ENCODE data around the gene SLC5A10. TPM values are rescaled to one million over a fixed set of nuclear protein-coding genes. Genes with fewer than 3 reads are reported as not detected.
"Not testable (repeated sequence)": the region's sequence is repeated elsewhere in the genome, so short reads cannot be mapped to it uniquely, and the experiment has no call there.

The SLC5A10 gene
- total and polyA plus RNA-seq, 4 donors: 0.13 to 0.51 TPM; not detected in 2

DNA sequence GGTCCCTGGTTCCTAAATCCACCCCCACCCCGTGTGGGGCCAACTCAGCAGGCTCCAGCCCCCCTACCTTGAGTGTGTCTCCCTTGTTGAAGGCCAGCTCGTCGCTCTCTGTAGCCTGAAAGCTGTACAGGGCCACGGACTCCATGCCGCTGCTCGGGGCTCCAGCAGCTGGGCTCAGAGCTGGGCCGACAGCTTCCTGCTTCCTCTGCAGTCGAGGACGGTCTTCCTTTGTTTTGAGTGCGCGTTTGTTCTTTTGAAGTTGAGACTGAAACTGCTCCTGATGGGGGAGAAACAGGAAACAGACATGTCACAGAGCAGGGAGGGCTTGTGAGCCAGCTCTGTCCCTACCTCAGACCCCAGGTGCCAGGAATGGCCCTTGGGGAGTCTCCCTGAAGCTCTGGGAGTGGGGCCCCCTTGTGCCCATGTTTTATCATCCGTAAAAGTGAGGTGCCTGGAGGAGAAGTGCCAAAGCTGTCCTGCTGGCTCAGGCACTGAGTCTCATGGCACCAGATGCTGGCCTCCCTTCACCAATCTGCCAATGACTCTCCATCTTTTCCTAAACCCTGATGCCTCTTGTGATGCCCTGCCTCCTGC is 94.9 kb downstream of the SLC5A10 start, which contains the start of gene GRAP:
TSS of gene GRAP (minus strand) at position 176 of the 594 bp plus-strand sequence. CDS start at position 145, 31 bp downstream.
- DNase-seq (ENCODE audit: low read depth in 4 of 6, low spot score in 6 of 6); H3K27ac ChIP-seq (ENCODE audit: low read depth, low read length); H3K4me1 ChIP-seq (ENCODE audit: control insufficient read depth, insufficient read depth, low read length); H3K4me3 ChIP-seq (ENCODE audit: low read depth, low read length); H3K27me3 ChIP-seq (ENCODE audit: control insufficient read depth, insufficient read depth, low read length); H3K36me3 ChIP-seq (ENCODE audit: control insufficient read depth, insufficient read depth, low read length); H3K9me3 ChIP-seq (ENCODE audit: control insufficient read depth, insufficient read depth, low read length): not testable (repeated sequence)
- WGBS (ENCODE audit: insufficient coverage): no CpG with 5 or more reads among the region's 12 CpGs

- not testable (repeated sequence) for H3K4me3 ChIP-seq (ENCODE audit: low read depth, low read length); H3K4me1 ChIP-seq (ENCODE audit: control insufficient read depth, insufficient read depth, low read length); H3K27me3 ChIP-seq (ENCODE audit: control insufficient read depth, insufficient read depth, low read length); H3K9me3 ChIP-seq (ENCODE audit: control insufficient read depth, insufficient read depth, low read length); H3K36me3 ChIP-seq (ENCODE audit: control insufficient read depth, insufficient read depth, low read length); DNase-seq (ENCODE audit: low read depth in 4 of 6, low spot score in 6 of 6); H3K27ac ChIP-seq (ENCODE audit: low read depth, low read length)
- WGBS (ENCODE audit: insufficient coverage): no CpG with 5 or more reads among the region's 7 CpGs
Measured at GRCh38 chr17:19047510-19047909, 95.5 kb downstream of the SLC5A10 start.

- H3K27me3 ChIP-seq (ENCODE audit: control insufficient read depth, insufficient read depth, low read length); H3K36me3 ChIP-seq (ENCODE audit: control insufficient read depth, insufficient read depth, low read length); H3K4me1 ChIP-seq (ENCODE audit: control insufficient read depth, insufficient read depth, low read length); H3K9me3 ChIP-seq (ENCODE audit: control insufficient read depth, insufficient read depth, low read length); DNase-seq (ENCODE audit: low read depth in 4 of 6, low spot score in 6 of 6); H3K4me3 ChIP-seq (ENCODE audit: low read depth, low read length); H3K27ac ChIP-seq (ENCODE audit: low read depth, low read length): not testable (repeated sequence)
- no CpG with 5 or more reads among the region's 7 CpGs for WGBS (ENCODE audit: insufficient coverage)
Measured at GRCh38 chr17:19048826-19049225, 96.9 kb downstream of the SLC5A10 start.

- H3K4me3 ChIP-seq (ENCODE audit: low read depth, low read length); H3K36me3 ChIP-seq (ENCODE audit: control insufficient read depth, insufficient read depth, low read length); H3K27me3 ChIP-seq (ENCODE audit: control insufficient read depth, insufficient read depth, low read length); DNase-seq (ENCODE audit: low read depth in 4 of 6, low spot score in 6 of 6); H3K27ac ChIP-seq (ENCODE audit: low read depth, low read length); H3K9me3 ChIP-seq (ENCODE audit: control insufficient read depth, insufficient read depth, low read length); H3K4me1 ChIP-seq (ENCODE audit: control insufficient read depth, insufficient read depth, low read length): not testable (repeated sequence)
- WGBS (ENCODE audit: insufficient coverage): no CpG with 5 or more reads among the region's 12 CpGs
Measured at GRCh38 chr17:19055447-19055846, 103.5 kb downstream of the SLC5A10 start.

DNA sequence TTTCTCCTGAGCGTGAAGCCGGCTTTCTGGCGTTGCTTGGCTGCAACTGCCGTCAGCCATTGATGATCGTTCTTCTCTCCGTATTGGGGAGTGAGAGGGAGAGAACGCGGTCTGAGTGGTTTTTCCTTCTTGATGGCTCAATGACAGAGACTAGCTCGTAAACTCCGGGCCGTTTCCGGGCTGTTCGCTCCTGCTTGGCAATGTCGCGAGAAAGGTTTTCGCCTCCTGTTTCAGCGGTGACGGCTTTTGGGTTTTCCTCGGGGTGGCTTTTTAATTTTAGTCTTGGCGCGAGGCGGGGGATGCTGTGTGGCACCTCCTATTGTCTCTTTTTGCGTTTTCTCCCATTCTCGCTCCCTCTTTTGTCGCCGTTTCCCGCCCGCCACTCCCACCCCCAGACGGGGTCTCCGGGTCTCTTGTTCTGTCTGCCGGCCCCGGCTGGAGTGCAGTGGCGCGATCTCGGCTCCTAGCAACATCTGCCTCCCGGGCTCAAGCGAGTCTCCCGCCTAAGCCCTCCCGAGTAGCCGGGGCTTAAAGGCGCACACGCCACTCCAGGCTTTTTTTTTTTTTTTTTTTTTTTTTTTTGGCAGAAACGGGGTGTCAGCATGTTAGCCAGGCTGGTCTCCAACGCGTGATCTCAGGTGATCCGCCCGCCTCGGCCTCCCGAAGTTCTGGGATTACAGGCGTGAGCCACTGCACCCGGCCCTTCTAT is 110.2 kb downstream of the SLC5A10 start:
- WGBS (ENCODE audit: insufficient coverage): no CpG with 5 or more reads among the region's 51 CpGs
- not testable (repeated sequence) for H3K9me3 ChIP-seq (ENCODE audit: control insufficient read depth, insufficient read depth, low read length); DNase-seq (ENCODE audit: low read depth in 4 of 6, low spot score in 6 of 6); H3K4me3 ChIP-seq (ENCODE audit: low read depth, low read length); H3K4me1 ChIP-seq (ENCODE audit: control insufficient read depth, insufficient read depth, low read length); H3K27me3 ChIP-seq (ENCODE audit: control insufficient read depth, insufficient read depth, low read length); H3K27ac ChIP-seq (ENCODE audit: low read depth, low read length); H3K36me3 ChIP-seq (ENCODE audit: control insufficient read depth, insufficient read depth, low read length)

- no CpG with 5 or more reads among the region's 20 CpGs for WGBS (ENCODE audit: insufficient coverage)
- not testable (repeated sequence) for H3K27me3 ChIP-seq (ENCODE audit: control insufficient read depth, insufficient read depth, low read length); H3K9me3 ChIP-seq (ENCODE audit: control insufficient read depth, insufficient read depth, low read length); H3K4me3 ChIP-seq (ENCODE audit: low read depth, low read length); H3K4me1 ChIP-seq (ENCODE audit: control insufficient read depth, insufficient read depth, low read length); H3K27ac ChIP-seq (ENCODE audit: low read depth, low read length); H3K36me3 ChIP-seq (ENCODE audit: control insufficient read depth, insufficient read depth, low read length); DNase-seq (ENCODE audit: low read depth in 4 of 6, low spot score in 6 of 6)
Measured at GRCh38 chr17:19062718-19063325, 110.9 kb downstream of the SLC5A10 start.

DNA sequence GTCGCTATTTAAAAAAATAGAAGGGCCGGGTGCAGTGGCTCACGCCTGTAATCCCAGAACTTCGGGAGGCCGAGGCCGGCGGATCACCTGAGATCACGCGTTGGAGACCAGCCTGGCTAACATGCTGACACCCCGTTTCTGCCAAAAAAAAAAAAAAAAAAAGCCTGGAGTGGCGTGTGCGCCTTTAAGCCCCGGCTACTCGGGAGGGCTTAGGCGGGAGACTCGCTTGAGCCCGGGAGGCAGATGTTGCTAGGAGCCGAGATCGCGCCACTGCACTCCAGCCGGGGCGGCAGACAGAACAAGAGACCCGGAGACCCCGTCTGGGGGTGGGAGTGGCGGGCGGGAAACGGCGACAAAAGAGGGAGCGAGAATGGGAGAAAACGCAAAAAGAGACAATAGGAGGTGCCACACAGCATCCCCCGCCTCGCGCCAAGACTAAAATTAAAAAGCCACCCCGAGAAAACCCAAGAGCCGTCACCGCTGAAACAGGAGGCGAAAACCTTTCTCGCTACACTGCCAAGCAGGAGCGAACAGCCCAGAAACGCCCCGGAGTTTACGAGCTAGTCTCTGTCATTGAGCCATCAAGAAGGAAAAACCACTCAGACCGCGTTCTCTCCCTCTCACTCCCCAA is 111.5 kb downstream of the SLC5A10 start:
- H3K9me3 ChIP-seq (ENCODE audit: control insufficient read depth, insufficient read depth, low read length); H3K4me3 ChIP-seq (ENCODE audit: low read depth, low read length); H3K36me3 ChIP-seq (ENCODE audit: control insufficient read depth, insufficient read depth, low read length); H3K27me3 ChIP-seq (ENCODE audit: control insufficient read depth, insufficient read depth, low read length); H3K4me1 ChIP-seq (ENCODE audit: control insufficient read depth, insufficient read depth, low read length); DNase-seq (ENCODE audit: low read depth in 4 of 6, low spot score in 6 of 6); H3K27ac ChIP-seq (ENCODE audit: low read depth, low read length): not testable (repeated sequence)
- no CpG with 5 or more reads among the region's 44 CpGs for WGBS (ENCODE audit: insufficient coverage)

DNA sequence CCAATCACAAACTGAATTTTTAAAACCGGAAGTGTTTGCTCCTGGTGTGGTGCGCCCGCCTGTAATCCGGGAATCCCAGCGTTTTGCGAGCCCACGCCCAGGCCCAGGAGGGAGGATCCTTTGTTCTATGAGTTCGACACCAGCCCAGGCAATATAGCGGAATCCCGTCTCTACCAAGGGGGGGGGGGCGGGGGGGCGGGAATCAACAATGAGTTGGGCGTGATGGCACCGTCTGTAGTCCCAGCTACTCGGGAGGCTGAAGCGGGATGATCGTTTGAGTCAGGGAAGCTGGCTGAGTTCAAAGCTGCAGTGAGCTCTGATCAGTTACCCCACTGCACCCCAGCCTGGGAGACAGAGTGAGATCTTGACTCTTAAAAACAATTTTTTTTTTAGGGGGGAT is 112.4 kb downstream of the SLC5A10 start:
- not testable (repeated sequence) for H3K4me3 ChIP-seq (ENCODE audit: low read depth, low read length); H3K4me1 ChIP-seq (ENCODE audit: control insufficient read depth, insufficient read depth, low read length); H3K27me3 ChIP-seq (ENCODE audit: control insufficient read depth, insufficient read depth, low read length); H3K36me3 ChIP-seq (ENCODE audit: control insufficient read depth, insufficient read depth, low read length); H3K9me3 ChIP-seq (ENCODE audit: control insufficient read depth, insufficient read depth, low read length); H3K27ac ChIP-seq (ENCODE audit: low read depth, low read length)
- DNase-seq (ENCODE audit: low read depth in 4 of 6, low spot score in 6 of 6): peak in 2 of 6 donors; percentile 3 to 52
- WGBS (ENCODE audit: insufficient coverage): no CpG with 5 or more reads among the region's 17 CpGs

DNA sequence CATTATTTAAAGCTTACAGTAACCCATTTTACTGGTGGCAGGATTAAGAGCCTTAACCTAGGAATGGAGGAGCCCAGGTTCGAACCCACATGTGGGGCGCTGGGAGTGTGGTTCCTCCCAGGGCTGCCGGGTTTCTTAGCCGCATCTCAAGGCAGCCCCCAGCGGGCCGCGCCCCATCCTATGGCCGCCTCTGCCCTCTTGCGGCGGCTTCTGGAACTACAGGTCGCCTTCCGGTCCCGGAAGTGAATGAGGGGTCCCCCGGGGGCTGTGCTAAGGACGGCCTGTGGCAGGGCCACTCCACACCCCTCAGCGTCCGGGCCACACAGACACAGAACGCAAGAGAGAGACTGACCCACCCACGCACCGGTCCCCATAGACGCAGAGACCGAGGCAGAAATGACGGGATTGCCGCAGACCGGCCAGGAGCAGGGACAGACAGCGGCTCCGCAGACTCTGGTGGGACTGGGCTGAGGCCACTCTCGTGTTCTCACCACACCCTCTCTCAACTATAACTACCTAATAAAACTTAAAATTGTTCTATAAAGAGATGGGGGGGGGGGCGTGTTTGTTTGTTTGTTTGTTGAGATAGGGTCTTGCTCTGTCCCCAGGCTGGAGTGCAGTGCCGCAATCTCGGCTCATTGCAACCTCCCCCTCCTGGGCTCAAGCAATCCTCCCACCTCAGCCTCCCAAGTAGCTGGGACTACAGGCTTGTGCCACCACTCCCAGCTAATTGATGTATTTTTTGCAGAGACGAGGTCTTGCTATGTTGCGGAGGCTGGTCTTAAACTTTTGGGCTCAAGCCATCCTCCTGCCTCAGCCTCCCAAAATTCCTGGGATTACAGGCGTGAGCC is 118.6 kb downstream of the SLC5A10 start:
- not testable (repeated sequence) for H3K9me3 ChIP-seq (ENCODE audit: control insufficient read depth, insufficient read depth, low read length); DNase-seq (ENCODE audit: low read depth in 4 of 6, low spot score in 6 of 6); H3K36me3 ChIP-seq (ENCODE audit: control insufficient read depth, insufficient read depth, low read length); H3K27ac ChIP-seq (ENCODE audit: low read depth, low read length); H3K4me3 ChIP-seq (ENCODE audit: low read depth, low read length); H3K27me3 ChIP-seq (ENCODE audit: control insufficient read depth, insufficient read depth, low read length); H3K4me1 ChIP-seq (ENCODE audit: control insufficient read depth, insufficient read depth, low read length)
- WGBS (ENCODE audit: insufficient coverage): no CpG with 5 or more reads among the region's 34 CpGs

All from spinal cord (tissue), 10 donors.